AG04450 (cell line): ENCODE results near the gene PLA2G6. TPM values are rescaled to one million over a fixed set of nuclear protein-coding genes. Genes with fewer than 3 reads are reported as not detected.

Experiments
- CTCF ChIA-PET: fragments of 300-600, 350-600 bp; formaldehyde crosslinking; extraction: SDS; loops from one replicate; lab custom pipeline; 2022; ENCODE audit warnings: antibody characterized with exemption, inconsistent platforms; lab: Charles Lee
- POLR2A ChIA-PET: fragments of 350-600 bp; formaldehyde crosslinking; extraction: SDS; loops from one replicate; lab custom pipeline; 2021; ENCODE audit warnings: antibody characterized with exemption, inconsistent platforms; lab: Yijun Ruan, JAX
- DNase-seq: peaks from one replicate; pipeline ENCODE4 v3.0.0-alpha.2; 2011; ENCODE audit warnings: low read depth, low spot score
- H3K27ac ChIP-seq: one replicate; pipeline ENCODE4 v1.5.1; 2012; ENCODE audit warnings: low read depth, low read length, control low read depth
- H3K27me3 ChIP-seq: one replicate; pipeline ENCODE4 v1.6.0; 2012; ENCODE audit warnings: low read length; ENCODE audit not compliant: control insufficient read depth, insufficient read depth
- H3K4me3 ChIP-seq: 2 replicates; pipeline ENCODE4 v1.5.1; 2011; ENCODE audit warnings: mild to moderate bottlenecking, low read depth, low read length, control low read depth
- H3K9me3 ChIP-seq: 2 replicates; pipeline ENCODE4 v1.5.1; 2012; ENCODE audit warnings: low read length; ENCODE audit not compliant: control insufficient read depth, insufficient read depth
- polyA plus RNA-seq: library from polyadenylated mRNA; depleted of rRNA; stranded (reverse); fragments of >200 nt; gene quantifications from 2 replicates; pipeline ENCODE4 v1.2.3, GENCODE V29; 2011
- TF ChIP-seq, protein P1 (sequence below): IDR thresholded peaks from 2 replicates; pipeline ENCODE4 v1.5.1; 2011; ENCODE audit warnings: low read depth, low read length, control low read depth, inconsistent platforms

The PLA2G6 gene
- polyA plus RNA-seq, 1 experiment = 5.0 TPM

DNA sequence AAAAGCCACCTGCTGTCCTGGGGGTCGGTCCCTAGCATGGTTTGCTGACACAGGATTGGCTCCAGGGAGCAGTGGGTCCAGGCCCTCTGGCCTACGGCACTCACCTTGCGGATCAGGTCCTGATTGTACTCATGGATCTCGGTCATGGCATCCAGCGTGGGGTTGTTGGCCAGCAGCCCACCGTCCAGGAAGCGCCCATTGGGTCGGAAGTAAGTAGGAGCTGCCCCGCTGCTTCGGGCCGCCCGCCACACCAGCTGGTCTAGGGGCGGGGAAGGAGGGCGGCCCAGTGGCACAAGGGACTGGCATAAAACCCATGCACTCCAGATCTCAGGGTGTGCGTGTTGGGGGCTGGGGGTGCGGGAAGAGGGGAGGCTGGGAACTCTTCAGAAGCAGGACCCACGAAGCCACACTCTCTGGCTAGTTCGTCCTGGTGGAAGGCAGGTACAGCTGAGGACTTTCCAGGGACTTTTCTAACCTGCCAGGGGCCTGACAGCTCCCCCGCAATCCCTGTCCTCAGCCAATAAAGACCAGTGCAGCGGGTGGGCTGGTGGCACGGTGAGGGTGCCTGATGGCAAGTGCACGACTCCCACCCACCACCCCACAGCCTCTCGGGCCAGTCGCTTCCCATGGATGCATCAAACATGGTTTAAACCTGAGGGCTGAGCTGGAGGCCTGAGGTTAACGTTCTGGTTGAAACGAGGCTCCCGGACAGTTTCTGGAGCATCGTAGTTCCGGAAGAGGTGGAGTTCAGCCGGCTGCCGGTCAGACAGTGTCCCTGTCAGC, 66.0 kb downstream of the PLA2G6 start:
- TF ChIP-seq, protein P1, sequence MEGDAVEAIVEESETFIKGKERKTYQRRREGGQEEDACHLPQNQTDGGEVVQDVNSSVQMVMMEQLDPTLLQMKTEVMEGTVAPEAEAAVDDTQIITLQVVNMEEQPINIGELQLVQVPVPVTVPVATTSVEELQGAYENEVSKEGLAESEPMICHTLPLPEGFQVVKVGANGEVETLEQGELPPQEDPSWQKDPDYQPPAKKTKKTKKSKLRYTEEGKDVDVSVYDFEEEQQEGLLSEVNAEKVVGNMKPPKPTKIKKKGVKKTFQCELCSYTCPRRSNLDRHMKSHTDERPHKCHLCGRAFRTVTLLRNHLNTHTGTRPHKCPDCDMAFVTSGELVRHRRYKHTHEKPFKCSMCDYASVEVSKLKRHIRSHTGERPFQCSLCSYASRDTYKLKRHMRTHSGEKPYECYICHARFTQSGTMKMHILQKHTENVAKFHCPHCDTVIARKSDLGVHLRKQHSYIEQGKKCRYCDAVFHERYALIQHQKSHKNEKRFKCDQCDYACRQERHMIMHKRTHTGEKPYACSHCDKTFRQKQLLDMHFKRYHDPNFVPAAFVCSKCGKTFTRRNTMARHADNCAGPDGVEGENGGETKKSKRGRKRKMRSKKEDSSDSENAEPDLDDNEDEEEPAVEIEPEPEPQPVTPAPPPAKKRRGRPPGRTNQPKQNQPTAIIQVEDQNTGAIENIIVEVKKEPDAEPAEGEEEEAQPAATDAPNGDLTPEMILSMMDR = no peak
- CTCF ChIA-PET = interaction anchor here (0.9 to 3.0 kb wide), 10 partner anchors 8 to 145 kb away, joined by 3 to 27 read pairs (median 5); no protein-coding TSS in a partner anchor
- Histone ChIP-seq H3K27me3 (no peaks in the 10 kb centered on the region), H3K9me3 (no peaks in the 10 kb centered on the region; the same call in 1 of the 2 replicates), H3K27ac (no peak overlapping the region), H3K4me3 (no peak overlapping the region)
- no peak for DNase-seq
- POLR2A ChIA-PET = interaction anchor here (0.7 kb wide), 1 partner anchor 236 kb away, joined by 3 read pairs; no protein-coding TSS in a partner anchor

DNA sequence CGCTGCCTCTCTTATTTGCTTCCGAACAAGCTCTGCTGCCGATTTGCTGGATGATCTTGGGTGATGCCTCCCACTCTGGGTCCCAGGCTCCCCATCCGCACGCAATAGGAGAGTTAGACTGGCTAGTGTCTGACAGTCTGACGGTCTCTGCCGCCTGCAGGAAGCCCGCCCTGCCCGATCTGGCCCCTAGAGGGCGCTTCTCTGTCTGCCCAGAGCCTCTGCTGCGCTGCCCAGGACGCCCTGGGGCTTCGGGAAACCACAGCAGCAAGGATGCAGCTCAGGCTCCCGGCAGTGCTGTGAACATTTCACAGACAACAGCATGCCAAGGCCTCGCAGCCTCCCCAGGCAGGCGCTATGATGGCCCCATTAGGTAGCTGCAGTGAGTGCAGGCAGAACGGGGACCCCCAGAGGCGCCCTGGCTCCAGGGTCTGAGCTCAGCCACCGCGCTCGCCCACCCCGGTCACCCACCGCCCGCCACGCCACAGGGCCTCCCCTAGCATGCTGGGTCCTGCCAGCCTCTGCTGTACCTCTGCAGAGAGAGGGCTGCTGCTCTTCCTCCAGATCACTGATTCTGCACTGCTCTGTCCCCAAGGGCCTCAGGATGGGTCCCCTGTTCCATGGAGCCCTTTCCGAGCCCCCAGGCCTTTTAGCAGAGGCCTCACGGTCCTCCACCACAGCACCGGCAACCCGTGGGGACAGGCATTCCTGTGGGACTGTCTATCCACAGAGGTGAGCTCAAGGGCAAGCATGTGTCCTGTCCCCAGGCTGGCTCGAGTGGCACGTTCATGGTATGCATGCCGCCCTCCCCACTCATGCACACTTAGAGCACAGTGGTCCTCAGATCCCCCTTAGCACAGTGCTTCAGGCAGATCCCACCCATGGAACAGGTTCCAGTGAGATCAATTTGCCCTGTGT, 66.9 kb downstream of the PLA2G6 start:
- TF ChIP-seq, protein P1 = peak; percentile 96

DNA sequence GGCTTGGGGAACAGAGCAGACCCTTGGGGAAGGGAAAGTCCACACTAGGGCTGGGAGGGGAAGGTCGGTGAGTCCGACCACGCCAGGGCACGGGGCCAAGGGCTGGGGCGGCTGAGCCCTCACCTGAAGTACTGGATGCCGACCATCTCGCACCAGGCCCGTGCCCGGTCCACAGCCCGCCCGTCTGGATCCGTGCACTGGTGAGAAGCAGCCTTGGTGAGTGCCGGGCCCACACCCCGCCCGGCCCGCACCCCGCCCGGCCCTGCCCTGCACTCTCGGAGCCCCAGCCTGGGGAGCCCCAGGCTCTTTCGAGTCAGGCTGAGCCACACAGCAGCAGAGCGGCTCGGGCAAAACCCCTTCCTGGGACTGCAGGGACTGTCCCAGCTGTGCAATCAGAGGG, 69.2 kb downstream of the PLA2G6 start:
- TF ChIP-seq, protein P1 = no peak
- no peak for DNase-seq
- ChIA-PET POLR2A (no interaction called here), CTCF (interaction anchor here (1.0 to 1.3 kb wide), 2 partner anchors 13 to 15 kb away, joined by 3 read pairs; no protein-coding TSS in a partner anchor)
- H3K27me3 ChIP-seq = peaks cover 2% of the 10 kb centered on the region
- no peak overlapping the region for H3K4me3 ChIP-seq
- H3K9me3 ChIP-seq = no peaks in the 10 kb centered on the region; the same call in 1 of the 2 replicates
- no peak overlapping the region for H3K27ac ChIP-seq

More for the DNA sequence above, 66.9 kb downstream of the PLA2G6 start:
- Histone ChIP-seq H3K9me3 (no peaks in the 10 kb centered on the region; the same call in 1 of the 2 replicates), H3K27ac (no peak overlapping the region), H3K4me3 (no peak overlapping the region), H3K27me3 (peaks cover 2% of the 10 kb centered on the region)
- POLR2A ChIA-PET = interaction anchor here (0.6 to 1.5 kb wide), 3 partner anchors 12 to 88 kb away, joined by 3 to 6 read pairs (median 3); partner anchors contain the start of gene MAFF
- peak; percentile 66 for DNase-seq
- CTCF ChIA-PET = interaction anchor here (0.5 to 3.0 kb wide), 44 partner anchors 9 to 458 kb away, joined by 3 to 27 read pairs (median 4); partner anchors contain the start of gene MAFF

DNA sequence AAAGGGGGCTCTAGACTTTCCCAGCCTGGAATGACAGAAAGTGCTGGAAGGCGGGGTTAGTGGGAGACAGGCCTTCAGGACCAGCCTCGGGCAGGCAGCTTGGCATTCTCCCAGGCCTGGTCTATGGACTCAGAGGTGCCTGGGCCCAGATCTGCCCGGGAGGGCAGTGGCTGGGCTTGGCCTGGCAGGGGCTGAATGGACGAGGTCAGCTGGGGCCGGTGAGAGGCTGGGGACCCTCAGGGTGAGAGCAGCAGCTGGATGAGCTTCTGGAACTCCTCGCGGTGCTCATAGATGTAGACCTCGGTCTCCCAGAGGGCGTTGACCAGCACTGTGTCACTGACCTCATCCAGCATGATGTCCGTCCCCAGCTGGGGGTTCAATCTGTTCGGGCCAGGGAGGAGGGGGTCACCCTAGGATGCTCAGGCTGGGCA, 69.7 kb downstream of the PLA2G6 start:
- TF ChIP-seq, protein P1 = no peak
- CTCF ChIA-PET = no interaction called here
- Histone ChIP-seq H3K4me3 (no peak overlapping the region), H3K27me3 (peaks cover 2% of the 10 kb centered on the region), H3K27ac (no peak overlapping the region), H3K9me3 (no peaks in the 10 kb centered on the region; the same call in 1 of the 2 replicates)
- POLR2A ChIA-PET = no interaction called here
- DNase-seq = no peak
